A673 (cell line): ENCODE data around the gene MRPS25. TPM values are rescaled to one million over a fixed set of nuclear protein-coding genes. Genes with fewer than 3 reads are reported as not detected.

Experiments used
- BruUV-seq: library from RNA; stranded (reverse); fragments of 400-500 nt; replicated peaks from 2 replicates; lab custom pipeline; 2021; lab: Mats Ljungman, UMichigan
- CTCF ChIA-PET: fragments of 300-600 bp; sonication (Branson Sonifier 250); formaldehyde crosslinking; loops from one replicate; lab custom pipeline; 2022; ENCODE audit warnings: antibody characterized with exemption; lab: Charles Lee
- POLR2A ChIA-PET: fragments of 300-600 bp; sonication (Branson Sonifier 250); formaldehyde crosslinking; loops from one replicate; lab custom pipeline; 2022; ENCODE audit warnings: antibody characterized with exemption; ENCODE audit not compliant: low non-redundant PET; lab: Charles Lee
- DNase-seq: peaks from one replicate; pipeline ENCODE4 v3.0.0-alpha.2; 2015; ENCODE audit warnings: low spot score
- H3K27ac ChIP-seq: fragments of 200-600 bp; sonication (generic); 2 replicates; pipeline ENCODE4 v1.5.1; 2016; ENCODE audit warnings: mixed run types, low read depth, mild to moderate bottlenecking, mixed read lengths, antibody characterized with exemption, low read length; ENCODE audit not compliant: poor library complexity, severe bottlenecking
- H3K27me3 ChIP-seq: fragments of 200-600 bp; sonication (generic); replicated peaks from 2 replicates; pipeline ENCODE4 v1.6.1; 2017; ENCODE audit warnings: mixed run types, low read depth, mild to moderate bottlenecking, mixed read lengths, antibody characterized with exemption, low read length; ENCODE audit not compliant: insufficient read depth, poor library complexity
- H3K36me3 ChIP-seq: fragments of 200-600 bp; sonication (generic); 2 replicates; pipeline ENCODE4 v1.6.1; 2016; ENCODE audit warnings: mixed run types, mild to moderate bottlenecking, mixed read lengths, antibody characterized with exemption, low read length; ENCODE audit not compliant: insufficient read depth, poor library complexity, severe bottlenecking
- H3K4me1 ChIP-seq: fragments of 200-600 bp; sonication (generic); 2 replicates; pipeline ENCODE4 v1.6.1; 2017; ENCODE audit warnings: mixed run types, mild to moderate bottlenecking, mixed read lengths, antibody characterized with exemption, low read length; ENCODE audit not compliant: insufficient read depth, poor library complexity, severe bottlenecking
- H3K4me3 ChIP-seq: fragments of 200-600 bp; sonication (generic); 2 replicates; pipeline ENCODE4 v1.5.1; 2016; ENCODE audit warnings: low read depth, mixed run types, mild to moderate bottlenecking, mixed read lengths, low read length; ENCODE audit not compliant: poor library complexity, severe bottlenecking
- H3K9me3 ChIP-seq: fragments of 200-600 bp; sonication (generic); 2 replicates; pipeline ENCODE4 v1.6.1; 2016; ENCODE audit warnings: mixed run types, low read depth, mild to moderate bottlenecking, mixed read lengths, antibody characterized with exemption, low read length; ENCODE audit not compliant: poor library complexity, severe bottlenecking
- EZH2 ChIP-seq: fragments of 200-600 bp; sonication (generic); IDR thresholded peaks from 2 replicates; pipeline ENCODE4 v1.6.1; 2017; ENCODE audit warnings: borderline replicate concordance, low read depth, mild to moderate bottlenecking, mixed read lengths, antibody characterized with exemption, low read length; ENCODE audit not compliant: poor library complexity, severe bottlenecking
- intact Hi-C: fragments of 100-400 bp; cut with micrococcal nuclease; formaldehyde crosslinking; loops from one replicate; pipeline ENCODE4 v1.10.0; 2022; ENCODE audit not compliant: unreplicated experiment
- total RNA-seq: library from RNA; stranded (reverse); gene quantifications from 2 replicates; pipeline ENCODE4 v1.2.3, GENCODE V29; 2021
- TF ChIP-seq, protein P1 (sequence below): fragments of 300-800, 200-600 bp; sonication (generic); conservative IDR thresholded peaks from 2 replicates; pipeline ENCODE4 v1.5.1; 2017; ENCODE audit warnings: low read depth, mild to moderate bottlenecking, antibody characterized with exemption, low read length, moderate library complexity, mixed read lengths

MRPS25 gene
- total RNA-seq, 1 experiment from 2014 or later = 91.3 TPM

GRCh38 chr3:15055019-15055557 is 10.0 kb downstream of the MRPS25 start:
- no peaks in the 10 kb centered on the region for H3K27me3 ChIP-seq
- H3K9me3 ChIP-seq = no peaks in the 10 kb centered on the region
- no peak for DNase-seq
- H3K27ac ChIP-seq = no peak overlapping the region
- intact Hi-C loops = no loop called here
- POLR2A ChIA-PET = no interaction called here
- BruUV-seq = no TSS peak
- H3K4me1 ChIP-seq = no peaks in the 10 kb centered on the region
- CTCF ChIA-PET = no interaction called here
- no peak overlapping the region for H3K4me3 ChIP-seq
- peaks cover 64% of the 10 kb centered on the region for H3K36me3 ChIP-seq
- TF ChIP-seq, protein P1, sequence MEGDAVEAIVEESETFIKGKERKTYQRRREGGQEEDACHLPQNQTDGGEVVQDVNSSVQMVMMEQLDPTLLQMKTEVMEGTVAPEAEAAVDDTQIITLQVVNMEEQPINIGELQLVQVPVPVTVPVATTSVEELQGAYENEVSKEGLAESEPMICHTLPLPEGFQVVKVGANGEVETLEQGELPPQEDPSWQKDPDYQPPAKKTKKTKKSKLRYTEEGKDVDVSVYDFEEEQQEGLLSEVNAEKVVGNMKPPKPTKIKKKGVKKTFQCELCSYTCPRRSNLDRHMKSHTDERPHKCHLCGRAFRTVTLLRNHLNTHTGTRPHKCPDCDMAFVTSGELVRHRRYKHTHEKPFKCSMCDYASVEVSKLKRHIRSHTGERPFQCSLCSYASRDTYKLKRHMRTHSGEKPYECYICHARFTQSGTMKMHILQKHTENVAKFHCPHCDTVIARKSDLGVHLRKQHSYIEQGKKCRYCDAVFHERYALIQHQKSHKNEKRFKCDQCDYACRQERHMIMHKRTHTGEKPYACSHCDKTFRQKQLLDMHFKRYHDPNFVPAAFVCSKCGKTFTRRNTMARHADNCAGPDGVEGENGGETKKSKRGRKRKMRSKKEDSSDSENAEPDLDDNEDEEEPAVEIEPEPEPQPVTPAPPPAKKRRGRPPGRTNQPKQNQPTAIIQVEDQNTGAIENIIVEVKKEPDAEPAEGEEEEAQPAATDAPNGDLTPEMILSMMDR = no peak
- TF ChIP-seq EZH2 = no peak

- Histone ChIP-seq H3K4me1 (no peaks in the 10 kb centered on the region), H3K4me3 (no peak overlapping the region), H3K9me3 (no peaks in the 10 kb centered on the region), H3K36me3 (peaks cover 66% of the 10 kb centered on the region), H3K27me3 (no peaks in the 10 kb centered on the region), H3K27ac (no peak overlapping the region)
- DNase-seq = no peak
- intact Hi-C loops = no loop called here
- no peak for TF ChIP-seq EZH2
- TF ChIP-seq, protein P1 = no peak
- ChIA-PET CTCF (no interaction called here), POLR2A (no interaction called here)
- BruUV-seq = no TSS peak
Measured at GRCh38 chr3:15053541-15053940, 11.6 kb downstream of the MRPS25 start.

- POLR2A ChIA-PET = no interaction called here
- no peak for DNase-seq
- H3K27me3 ChIP-seq = no peaks in the 10 kb centered on the region
- BruUV-seq = no TSS peak
- H3K36me3 ChIP-seq = peaks cover 69% of the 10 kb centered on the region
- CTCF ChIA-PET = no interaction called here
- no peak overlapping the region for H3K4me3 ChIP-seq
- no peak overlapping the region for H3K27ac ChIP-seq
- H3K9me3 ChIP-seq = no peaks in the 10 kb centered on the region
- intact Hi-C loops = no loop called here
- TF ChIP-seq, protein P1 = no peak
- TF ChIP-seq EZH2 = no peak
- H3K4me1 ChIP-seq = no peaks in the 10 kb centered on the region
Measured at GRCh38 chr3:15052335-15053242, 12.5 kb downstream of the MRPS25 start.
